Measurements from ENCODE around the gene CDK2AP2. TPM values are rescaled to one million over a fixed set of nuclear protein-coding genes. Genes with fewer than 3 reads are reported as not detected.
"Not testable (repeated sequence)": the region's sequence is repeated elsewhere in the genome, so short reads cannot be mapped to it uniquely, and the experiment has no call there.

The CDK2AP2 gene, protein sequence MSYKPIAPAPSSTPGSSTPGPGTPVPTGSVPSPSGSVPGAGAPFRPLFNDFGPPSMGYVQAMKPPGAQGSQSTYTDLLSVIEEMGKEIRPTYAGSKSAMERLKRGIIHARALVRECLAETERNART
- 10 to 100 TPM; 79.5 to 86.2 TPM for total RNA-seq
- long read RNA-seq, transcript CDK2AP2-204 (4 exons, 923 nt) = minor isoform, 15 of 120 reads
- long read RNA-seq, transcript CDK2AP2-202 (3 exons, 1,692 nt) = minor isoform, 26 of 120 reads
- long read RNA-seq, transcript CDK2AP2-203 (2 exons, 772 nt) = minor isoform, 8 of 120 reads
- long read RNA-seq, transcript CDK2AP2-201 (4 exons, 1,378 nt) = major isoform, 62 of 120 reads
- long read RNA-seq, partial matches to known transcripts = 6 of 120 reads
- long read RNA-seq, other reads (novel, unspliced or antisense) = 3 of 120 reads

DNA sequence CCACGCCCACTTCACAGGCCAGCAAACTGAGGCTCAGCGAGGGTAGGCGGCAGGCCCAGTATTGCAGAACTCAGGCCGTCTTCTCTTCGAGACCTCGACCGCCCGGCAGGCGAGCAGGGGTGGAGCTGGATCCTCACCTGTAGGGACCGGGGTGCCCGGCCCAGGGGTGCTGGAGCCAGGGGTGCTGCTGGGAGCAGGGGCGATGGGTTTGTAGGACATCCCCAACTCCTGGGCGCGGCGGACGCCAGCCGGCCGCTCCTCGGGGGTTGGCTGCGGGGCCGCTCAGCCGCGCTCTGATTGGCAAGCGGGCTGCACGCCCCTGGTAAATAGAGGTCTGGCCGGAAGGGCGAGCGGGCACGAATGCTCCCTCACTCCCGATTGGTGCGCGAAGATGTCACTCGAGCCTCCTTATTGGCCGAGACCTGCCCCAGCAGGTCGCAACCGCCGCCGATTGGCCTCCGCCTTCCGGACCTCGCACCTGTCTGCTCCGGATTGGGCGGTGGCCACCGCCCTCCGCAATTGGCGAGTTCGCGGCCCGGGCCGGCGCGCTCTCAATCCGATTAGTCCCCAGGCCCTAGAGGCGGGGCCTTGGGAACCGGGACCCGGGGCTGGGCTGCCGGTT is at the start of gene CDK2AP2:
Gene CDK2AP2, minus strand, starts transcription at position 299 of the 622 bp plus-strand sequence. Its CDS starts 80 bp downstream, at position 219.
- ATAC-seq = peak; percentile 63
- intact Hi-C loops (cut with DNase I, micrococcal nuclease) = loop anchor here in 1 of 2 donors (10.0 kb wide), 1 partner anchor 113 kb away; the partner anchor contains the start of gene RAD9A
- DNase-seq = peak; percentile 99 to 100

DNA sequence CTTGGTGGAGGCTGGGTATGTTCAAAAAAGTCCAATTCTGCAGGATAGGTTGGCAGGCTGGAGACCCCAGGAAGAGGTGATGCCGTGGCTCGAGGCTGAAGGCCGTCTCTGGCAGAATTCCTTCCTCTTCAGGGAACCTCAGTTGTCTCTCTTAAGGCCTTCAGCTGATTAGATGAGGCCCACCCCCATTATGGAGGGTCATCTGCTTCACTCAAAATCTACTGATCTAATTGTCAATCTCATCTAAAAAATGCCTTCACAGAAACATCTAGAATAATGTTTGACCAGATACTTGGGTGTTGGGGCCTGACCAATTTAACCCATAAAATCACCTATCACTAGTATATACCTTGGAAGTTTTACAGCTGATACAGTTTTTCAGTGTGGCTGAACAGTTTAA is 48.3 kb upstream of the CDK2AP2 start:
- ATAC-seq (no peak), DNase-seq (no peak)
- intact Hi-C loops (cut with DNase I, micrococcal nuclease) = no loop called here

DNA sequence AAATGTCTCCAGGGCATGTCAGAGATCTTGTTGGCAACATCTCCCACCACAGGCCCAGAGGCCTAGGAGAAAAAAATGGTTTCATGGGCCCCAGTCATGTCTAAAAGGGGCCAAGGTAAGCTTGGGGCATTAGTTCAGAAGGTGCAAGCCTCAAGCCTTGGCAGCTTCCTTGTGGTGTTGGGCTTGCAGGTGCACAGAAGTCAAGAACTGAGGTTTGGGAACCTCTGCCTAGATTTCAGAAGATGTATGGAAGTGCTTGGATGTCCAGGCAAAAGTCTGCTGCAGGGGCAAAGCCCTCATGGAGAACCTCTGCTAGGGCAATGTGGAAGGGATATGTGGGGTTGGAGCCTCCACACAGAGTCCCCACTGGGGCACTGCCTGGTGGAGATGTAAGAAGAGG is 43.7 kb upstream of the CDK2AP2 start:
- DNase-seq; intact Hi-C loops (cut with DNase I, micrococcal nuclease); ATAC-seq: not testable (repeated sequence)

DNA sequence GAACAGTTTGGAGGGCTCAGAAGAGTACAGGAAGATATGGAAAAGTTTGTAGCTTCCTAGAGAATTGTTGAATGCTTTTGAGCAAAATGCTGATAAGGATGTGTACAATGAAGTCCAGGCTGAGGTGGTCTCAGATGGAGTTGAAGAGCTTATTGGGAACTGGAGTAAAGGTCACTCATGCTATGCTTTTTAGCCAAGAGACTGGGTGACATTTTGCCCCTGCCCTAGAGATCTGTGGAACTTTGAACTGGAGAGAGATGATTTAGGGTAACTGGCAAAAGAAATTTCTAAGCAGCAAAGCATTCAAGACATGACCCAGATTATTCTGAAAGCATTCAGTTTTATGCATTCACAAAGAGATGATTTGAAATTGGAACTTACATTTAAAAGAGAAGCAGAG is 43.2 kb upstream of the CDK2AP2 start:
- ATAC-seq (no peak), DNase-seq (no peak)
- intact Hi-C loops (cut with DNase I, micrococcal nuclease) = no loop called here

DNA sequence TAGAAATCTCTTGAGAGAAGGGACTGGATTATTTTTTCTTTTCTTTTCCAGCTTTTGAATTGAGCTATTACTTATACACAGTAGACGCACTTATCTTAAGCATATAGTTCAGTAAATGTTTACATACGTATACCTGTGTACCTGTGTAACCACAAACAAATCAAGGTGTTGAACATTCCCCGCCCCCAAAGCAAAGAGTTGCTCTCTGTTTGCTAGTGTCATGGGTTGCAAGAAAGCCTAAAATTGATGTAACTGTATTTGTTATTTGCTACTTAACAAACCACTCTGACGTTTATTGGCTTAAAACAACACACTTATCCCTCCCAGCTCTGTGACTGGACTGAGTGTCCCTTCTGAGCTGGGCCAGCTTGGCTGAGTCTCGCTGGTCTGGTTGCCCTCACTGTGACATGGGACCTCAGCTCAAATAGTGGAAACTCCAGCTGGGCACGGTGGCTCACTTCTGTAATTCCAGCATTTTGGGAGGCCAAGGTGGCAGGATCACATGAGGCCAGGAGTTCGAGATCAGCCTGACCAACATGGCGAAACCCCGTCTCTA is 40.7 kb upstream of the CDK2AP2 start:
- ATAC-seq (no peak), DNase-seq (no peak)
- intact Hi-C loops (cut with DNase I, micrococcal nuclease) = no loop called here

DNA sequence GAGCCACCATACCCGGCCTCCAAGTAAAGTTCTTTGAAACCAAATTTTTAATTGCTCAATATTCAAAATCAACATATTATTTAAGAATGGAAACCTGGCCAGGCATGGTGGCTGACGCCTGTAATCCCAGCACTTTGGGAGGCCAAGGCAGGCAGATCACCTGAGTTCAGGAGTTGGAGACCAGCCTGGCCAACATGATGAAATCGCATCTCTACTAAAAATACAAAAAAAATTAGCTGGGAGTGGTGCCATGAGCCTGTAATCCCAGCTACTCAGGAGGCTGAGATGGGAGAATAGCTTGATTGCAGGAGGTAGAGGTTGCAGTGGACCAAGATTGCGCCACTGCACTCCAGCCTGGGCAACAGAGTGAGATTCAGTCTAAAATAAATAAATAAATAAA is 40.1 kb upstream of the CDK2AP2 start:
- ATAC-seq = not testable (repeated sequence)

DNA sequence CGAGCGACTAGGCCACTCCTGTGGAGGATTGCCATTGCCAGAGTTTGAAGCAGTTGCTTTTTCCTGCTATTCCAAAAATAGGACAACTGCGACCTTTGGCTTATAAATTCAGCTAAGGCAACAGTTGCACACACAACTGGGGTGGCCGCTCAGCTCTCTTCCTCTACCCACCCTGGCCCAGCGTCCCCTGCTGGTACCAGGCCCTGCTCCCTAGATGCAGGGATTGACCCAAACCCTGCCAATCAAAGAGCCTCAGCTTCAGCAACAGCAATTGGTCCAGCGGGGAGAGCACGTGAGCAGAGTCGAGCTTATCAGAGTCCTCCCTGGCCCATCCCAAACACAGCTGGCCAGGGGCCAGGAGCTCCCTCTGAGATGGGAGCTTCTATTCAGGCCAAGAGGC is 37.3 kb upstream of the CDK2AP2 start:
- peak; percentile 89 to 90 for DNase-seq
- peak; percentile 76 for ATAC-seq
- intact Hi-C loops (cut with DNase I, micrococcal nuclease) = no loop called here

More for the DNA sequence above, 40.1 kb upstream of the CDK2AP2 start:
- DNase-seq; intact Hi-C loops (cut with DNase I, micrococcal nuclease): not testable (repeated sequence)

DNA sequence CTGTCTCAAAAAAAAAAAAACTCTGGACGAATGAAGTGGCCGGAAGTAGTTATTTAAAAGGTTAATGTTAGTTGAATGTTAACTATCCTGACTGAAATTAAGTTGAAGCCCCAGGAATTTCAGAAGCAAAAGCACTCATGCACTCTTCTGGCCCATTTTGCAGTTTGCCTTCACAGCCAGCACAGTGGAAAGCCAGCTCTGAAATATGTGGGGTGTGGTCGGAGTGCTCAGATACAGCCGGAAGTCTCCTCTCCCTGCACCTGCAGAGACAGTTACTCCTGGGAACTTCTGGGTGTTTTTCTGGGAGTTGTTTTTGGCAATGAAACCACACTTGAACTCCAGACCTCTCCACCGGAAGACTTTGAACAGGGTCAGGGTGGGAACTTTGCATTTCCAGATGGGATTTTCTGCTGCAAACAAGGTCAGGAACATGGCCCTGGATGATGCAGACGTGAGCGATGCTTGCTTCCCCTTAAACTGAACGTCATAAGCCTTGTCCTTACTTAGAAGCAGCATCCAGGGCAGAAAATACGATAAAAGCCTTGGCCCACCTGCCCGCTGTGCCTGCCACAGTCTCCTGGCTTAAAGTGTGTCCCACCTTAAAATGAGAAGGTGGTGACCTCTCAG is 36.8 kb upstream of the CDK2AP2 start:
- ATAC-seq (peak; percentile 78), DNase-seq (peak; percentile 47 to 78)
- intact Hi-C loops (cut with DNase I, micrococcal nuclease) = no loop called here

DNA sequence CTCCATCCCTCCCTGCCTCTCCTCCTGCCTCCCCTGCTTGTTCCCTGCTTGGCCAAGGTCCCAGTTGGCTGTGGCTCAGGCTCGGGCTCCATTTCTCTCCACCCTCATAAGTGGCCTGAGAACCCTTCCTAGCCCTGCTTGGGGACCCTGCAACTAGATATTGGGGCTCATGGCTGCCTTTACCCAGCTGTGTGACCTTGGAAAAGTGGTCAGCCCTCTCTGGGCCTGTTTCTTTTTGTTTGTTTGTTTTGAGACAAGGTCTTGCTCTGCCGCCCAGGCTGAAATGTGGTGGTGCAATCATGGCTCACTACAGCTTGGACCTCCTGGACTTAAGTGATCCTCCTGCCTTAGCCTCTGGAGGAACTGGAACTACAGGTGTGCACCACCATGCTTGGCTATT is 35.6 kb upstream of the CDK2AP2 start:
- no peak for ATAC-seq
- no peak for DNase-seq

DNA sequence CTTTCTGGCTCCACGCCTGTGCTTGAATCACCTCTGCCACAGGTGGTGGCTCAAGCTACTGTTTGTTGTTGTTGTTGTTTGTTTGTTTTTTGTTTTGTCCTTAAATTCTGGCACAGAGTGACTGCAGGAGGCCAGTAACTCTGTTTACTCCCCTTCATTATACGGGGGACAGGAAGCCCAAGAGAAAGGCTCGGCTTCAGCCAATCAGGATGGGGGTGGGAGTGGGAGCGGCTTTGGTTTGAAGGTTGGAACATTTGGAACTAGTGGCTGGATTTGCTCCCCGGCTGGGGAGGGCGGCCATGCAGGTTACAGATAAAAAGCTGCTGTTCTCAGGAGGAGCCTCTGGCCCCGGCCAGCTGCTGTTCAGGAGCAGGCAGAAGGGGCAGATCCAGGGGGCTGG is 35.0 kb upstream of the CDK2AP2 start:
- DNase-seq (no peak), ATAC-seq (no peak)
- intact Hi-C loops (cut with DNase I, micrococcal nuclease) = no loop called here

More for the DNA sequence above, 35.6 kb upstream of the CDK2AP2 start:
- intact Hi-C loops (cut with DNase I, micrococcal nuclease) = no loop called here

DNA sequence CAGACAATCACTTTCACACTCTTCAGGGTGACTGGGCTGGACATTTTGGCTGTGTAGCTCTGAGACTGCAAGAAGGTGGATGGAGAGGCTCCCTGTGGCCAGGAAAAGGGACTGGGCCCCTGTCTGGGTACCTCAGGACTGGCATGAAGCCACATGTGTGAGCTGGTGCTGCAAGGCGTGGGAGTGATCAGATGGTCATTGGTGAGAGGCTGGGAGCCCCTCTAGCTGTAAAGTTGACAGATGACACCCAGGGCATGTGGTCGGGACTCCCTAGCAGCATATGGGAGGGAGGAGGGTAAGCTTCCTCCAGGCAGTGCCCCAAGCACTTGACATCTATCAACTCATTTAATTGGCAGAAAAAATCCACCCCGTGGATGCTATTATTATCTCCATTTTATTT is 34.2 kb upstream of the CDK2AP2 start:
- DNase-seq = no peak
- intact Hi-C loops (cut with DNase I, micrococcal nuclease) = no loop called here
- no peak for ATAC-seq

DNA sequence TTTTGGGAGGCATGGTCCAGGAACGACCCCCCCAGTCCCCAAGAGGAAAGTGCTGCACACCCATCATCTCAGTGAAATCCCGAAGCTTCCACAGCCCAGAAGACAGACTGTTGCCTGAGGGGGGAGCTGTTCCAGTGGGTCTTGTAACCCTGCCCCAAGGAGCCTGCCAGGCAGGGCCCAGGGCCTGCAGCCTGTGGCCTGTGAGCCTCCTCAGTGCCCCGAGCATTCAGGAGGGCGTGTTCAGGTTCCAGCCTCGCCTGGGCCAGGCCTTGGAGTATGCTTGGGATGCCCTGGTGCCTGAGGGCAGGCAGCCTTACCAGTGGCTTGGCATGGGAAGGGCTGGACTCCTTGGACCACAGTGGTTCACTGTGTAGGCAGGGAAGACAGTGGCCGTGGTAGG is 33.2 kb upstream of the CDK2AP2 start:
- no peak for ATAC-seq
- intact Hi-C loops (cut with DNase I, micrococcal nuclease) = no loop called here
- DNase-seq = no peak

DNA sequence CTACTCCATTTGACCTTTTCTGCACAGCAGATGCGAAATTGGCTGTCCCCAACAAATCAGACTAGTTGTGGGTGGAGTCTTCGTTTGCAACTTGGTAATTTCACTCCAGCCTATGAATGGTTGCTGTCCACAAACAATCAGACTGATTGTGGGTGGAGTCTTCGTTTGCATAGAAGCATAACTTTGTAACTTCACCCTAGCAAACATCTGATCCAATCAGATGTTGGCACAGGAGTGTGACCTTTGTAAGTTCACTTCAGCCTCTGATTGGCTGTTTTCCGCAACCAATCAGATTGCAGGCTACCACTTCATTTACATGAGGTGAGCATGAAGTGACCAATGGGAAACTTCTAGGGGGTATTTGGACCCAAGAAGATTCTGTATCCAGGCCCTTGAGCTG is 31.6 kb upstream of the CDK2AP2 start:
- intact Hi-C loops (cut with DNase I, micrococcal nuclease) = no loop called here
- no peak for DNase-seq
- peak; percentile 39 for ATAC-seq

DNA sequence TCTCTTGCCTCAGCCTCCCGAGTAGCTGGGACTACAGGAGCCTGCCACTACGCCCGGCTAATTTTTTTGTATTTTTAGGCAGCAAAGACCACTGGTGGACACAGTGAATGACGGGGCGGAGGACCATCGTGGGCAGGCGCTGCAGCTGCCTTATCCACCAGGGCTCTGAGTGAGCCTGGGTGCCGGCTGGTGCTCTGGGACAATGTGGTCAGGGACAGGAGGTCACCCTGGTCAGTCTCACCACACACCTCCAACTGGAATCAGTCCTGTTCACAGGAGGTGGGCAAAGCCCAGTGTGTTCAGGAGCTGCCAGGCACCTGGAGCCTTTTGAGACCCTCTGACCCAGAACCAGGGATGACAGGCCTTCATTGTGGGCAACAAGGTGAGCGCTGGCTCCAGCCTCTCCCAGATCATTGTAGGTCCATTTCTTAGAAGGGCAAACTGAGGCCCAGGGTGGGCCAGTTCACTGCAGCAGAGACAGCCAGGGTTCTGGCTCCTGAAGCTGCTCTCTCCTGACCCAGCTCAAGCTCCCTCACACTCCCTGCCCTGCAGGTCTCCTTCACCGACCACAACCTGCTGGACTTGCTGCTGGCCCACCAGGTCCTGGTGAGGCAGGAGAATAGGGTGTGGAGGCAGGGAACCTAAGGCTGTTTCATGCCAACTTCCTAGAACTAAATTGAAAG is 31.0 kb upstream of the CDK2AP2 start:
- ATAC-seq = no peak
- no peak for DNase-seq
- intact Hi-C loops (cut with DNase I, micrococcal nuclease) = no loop called here

DNA sequence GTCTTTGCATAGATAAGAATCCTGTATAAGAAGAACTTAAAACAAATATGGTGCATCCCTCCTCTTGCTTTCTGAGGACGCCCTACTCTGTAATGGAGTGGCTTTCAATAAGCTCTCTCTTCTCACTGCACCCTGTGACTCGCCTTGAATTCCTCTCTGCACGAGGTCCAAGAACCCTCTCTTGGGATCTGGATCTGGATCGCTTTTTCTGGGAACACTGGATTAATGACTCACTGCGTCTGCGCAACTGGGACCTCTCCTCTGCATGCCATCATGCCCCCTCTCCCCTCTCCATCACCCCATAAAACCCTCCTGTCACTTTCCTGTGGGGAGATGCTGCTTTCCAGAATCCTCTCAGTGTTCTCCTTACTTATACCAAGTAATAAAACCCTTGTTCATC is 30.3 kb upstream of the CDK2AP2 start:
- intact Hi-C loops (cut with DNase I, micrococcal nuclease) = no loop called here
- no peak for ATAC-seq
- no peak for DNase-seq

DNA sequence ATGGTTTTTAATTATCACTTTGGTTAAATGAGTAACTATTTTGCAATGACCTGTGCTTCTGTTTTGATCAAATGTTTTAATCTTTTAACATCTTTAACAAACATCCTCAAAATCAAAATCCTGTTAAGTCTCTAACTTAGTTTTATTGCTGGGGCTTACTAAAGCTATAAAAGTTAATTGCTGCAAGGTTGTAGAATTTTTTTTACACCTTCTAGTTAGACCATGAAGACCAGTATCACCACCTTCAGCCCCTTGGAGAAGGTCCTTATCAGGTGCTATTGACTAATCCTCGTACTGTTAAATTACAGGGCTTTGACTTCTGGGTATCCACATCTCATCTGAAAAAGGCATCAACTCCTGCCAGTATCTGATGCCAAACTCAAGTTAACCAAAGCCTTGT is 27.6 kb upstream of the CDK2AP2 start:
- DNase-seq (no peak), ATAC-seq (peak; percentile 83)
- intact Hi-C loops (cut with DNase I, micrococcal nuclease) = no loop called here

DNA sequence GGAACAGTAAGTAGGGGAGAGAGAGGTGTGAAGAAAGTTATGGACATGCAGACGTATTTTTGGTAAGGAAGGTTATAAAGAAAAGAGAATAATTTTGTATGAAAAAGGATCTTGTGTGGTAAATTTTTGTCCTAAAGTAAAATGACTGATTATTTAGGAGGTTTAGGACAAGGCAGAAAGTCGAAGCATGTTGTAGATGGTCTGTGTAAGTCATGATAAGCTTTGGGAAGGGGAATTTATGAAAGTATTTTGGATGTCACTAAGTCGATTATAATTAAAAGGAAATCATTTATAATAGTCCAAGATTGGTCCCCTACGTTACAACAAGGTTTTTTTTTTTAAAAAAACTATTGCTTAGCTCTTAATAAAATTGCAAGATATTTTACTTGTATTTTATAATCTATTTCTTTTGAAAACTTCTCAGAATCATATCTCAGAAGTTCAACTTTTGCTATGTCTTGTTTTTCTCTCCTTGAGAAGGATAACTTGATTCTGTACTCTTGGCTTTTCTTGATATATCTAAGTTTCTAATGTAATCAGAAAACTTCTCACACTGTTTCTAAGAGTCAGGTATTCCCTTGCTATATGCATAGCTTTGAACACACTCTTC is 26.2 kb upstream of the CDK2AP2 start:
- intact Hi-C loops (cut with DNase I, micrococcal nuclease) = no loop called here
- ATAC-seq (no peak), DNase-seq (no peak)

DNA sequence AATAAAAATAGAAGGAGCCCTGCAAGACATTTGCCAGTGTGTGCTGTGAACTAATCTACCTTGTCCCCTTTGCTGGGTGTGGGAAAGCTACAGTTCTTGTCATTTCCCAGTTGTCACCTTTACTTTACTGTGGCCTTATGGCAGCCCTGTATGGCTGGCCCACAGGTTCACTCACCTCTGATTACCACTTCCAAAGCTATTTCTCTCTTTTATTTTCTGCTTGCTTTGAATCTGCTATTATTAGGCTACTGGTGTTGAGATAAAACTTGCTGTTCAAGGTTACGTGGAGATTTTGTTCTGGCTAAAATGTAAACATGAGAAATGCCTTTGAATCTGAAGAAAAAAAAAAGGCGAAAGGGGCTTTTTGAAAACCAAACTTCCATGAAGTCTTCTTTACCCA is 24.9 kb upstream of the CDK2AP2 start:
- ATAC-seq = no peak
- intact Hi-C loops (cut with DNase I, micrococcal nuclease) = no loop called here

DNA sequence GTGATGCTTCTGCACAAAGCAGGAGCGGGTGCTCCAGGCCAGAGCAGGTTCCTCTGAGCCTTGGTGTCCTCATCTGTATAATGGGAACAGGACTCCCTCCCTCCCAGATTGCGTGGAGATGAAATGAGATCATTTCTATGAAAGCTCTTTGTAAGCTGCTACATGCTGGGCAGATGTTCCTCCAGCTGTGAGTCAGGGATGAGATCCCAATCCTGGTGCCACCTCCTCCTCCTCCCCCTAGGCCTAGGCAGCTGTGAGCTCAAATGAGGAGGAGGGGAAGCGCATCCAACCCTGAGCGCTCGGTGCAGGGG is 22.3 kb upstream of the CDK2AP2 start:
- no peak for DNase-seq

More for the DNA sequence above, 24.9 kb upstream of the CDK2AP2 start:
- DNase-seq = no peak

More for the DNA sequence above, 22.3 kb upstream of the CDK2AP2 start:
- ATAC-seq = no peak
- intact Hi-C loops (cut with DNase I, micrococcal nuclease) = no loop called here
